GM12801 (cell line): Measurements from ENCODE around the gene NIPAL1.

Experiments
- CTCF ChIP-seq: IDR thresholded peaks from one replicate; pipeline ENCODE4 v1.5.1; 2011; ENCODE audit warnings: control low read depth; ENCODE audit not compliant: insufficient read length; ENCODE audit errors: extremely low read depth

Gene NIPAL1

DNA sequence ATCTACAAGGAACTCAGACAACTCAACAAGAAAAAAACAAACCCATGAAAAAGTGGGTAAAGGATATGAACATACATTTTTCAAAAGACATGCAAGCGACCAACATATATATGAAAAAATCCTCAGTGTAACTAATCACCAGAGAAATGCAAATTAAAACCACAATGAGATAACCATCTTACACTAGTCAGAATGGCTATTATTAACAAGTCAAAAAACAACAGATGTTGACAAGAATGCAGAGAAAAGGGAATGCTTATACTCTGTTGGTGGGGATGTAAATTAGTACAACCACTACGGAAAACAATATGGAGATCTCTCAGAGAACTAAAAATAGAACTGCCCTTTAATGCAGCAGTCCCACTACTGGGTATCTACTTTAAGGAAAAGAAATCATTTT, 12.1 kb downstream of the NIPAL1 start:
- TF ChIP-seq CTCF = no peak

- no peak for TF ChIP-seq CTCF
Measured at GRCh38 chr4:48030470-48030869, 13.9 kb downstream of the NIPAL1 start.

DNA sequence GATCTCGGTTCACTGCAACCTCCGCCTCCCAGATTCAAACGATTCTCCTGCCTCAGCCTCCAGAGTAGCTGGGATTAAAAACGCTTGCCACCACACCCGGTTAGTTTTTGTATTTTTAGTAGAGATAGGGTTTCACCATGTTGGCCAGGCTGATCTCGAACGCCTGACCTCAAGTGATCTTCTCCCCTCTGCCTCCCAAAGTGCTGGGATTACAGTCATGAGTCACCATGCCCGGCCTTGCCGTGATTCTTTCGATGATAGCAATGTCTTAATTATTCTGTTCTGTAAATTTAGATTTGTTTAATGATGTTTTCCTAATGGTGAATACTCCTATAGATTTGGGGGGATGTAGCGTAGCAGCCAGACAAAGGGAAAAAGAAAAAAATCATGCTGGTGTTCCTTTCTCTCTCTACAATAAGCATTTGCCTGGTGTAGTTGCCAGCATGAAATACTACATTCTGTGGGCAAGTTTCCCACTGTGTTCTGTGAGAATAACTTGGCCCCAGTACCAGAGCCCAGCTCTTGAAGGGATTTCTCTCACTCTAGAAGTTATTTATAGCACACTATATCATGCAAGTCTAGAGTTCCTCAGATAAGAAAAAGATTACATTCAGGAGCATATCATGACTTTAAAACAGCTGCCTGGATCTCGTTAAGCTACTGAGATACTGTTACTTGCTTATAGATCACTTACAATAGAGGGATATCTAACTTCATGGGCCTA, 15.4 kb downstream of the NIPAL1 start:
- no peak for TF ChIP-seq CTCF

GRCh38 chr4:48032721-48033120, 16.1 kb downstream of the NIPAL1 start:
- TF ChIP-seq CTCF = no peak

- no peak for TF ChIP-seq CTCF
Measured at GRCh38 chr4:48033412-48033811, 16.8 kb downstream of the NIPAL1 start.

DNA sequence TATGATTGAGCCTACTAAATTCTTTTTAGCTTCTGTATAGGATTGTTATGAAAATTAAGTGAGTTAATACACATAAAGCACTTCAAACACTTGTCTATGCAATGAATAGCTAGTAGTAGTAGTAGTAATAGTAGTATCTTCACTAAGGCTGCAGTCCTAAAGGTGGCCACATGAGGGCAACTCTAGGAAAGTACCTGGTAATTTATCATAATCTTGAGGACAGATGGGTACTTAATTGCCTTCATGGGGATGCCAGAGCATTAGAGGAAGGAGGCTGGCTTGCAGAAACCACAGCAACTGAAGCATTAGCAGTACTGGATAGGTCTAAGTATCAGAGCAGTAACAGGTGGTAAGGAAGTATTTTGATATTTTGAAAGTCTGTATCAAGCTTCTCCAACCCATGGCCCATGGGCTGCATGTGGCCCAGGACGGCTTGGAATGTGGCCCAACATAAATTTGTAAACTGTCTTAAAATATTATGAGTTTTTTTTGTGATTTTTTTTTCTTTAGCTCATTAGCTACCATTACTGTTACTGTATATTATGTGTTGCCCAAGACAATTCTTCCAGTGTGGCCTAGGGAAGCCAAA, 17.3 kb downstream of the NIPAL1 start:
- no peak for TF ChIP-seq CTCF

GRCh38 chr4:48035952-48036351, 19.4 kb downstream of the NIPAL1 start:
- TF ChIP-seq CTCF = no peak
